Transverse colon (tissue), 4 donors: ENCODE data around the gene MGAT5B. TPM values are rescaled to one million over a fixed set of nuclear protein-coding genes. Genes with fewer than 3 reads are reported as not detected.

ENCODE experiments used
- DNase-seq: peaks from one replicate; pipeline ENCODE4 v3.0.0-alpha.2; 2019
- H3K27ac ChIP-seq, 4 donors: fragments of 200-600 bp; sonication (generic); 2 replicates each; pipeline ENCODE4 v1.5.1; 2016 to 2018; ENCODE audit warnings: inconsistent platforms in 4 of 4
- H3K27me3 ChIP-seq: fragments of 200-600 bp; sonication (generic); 2 replicates; pipeline ENCODE4 v1.5.1; 2017; ENCODE audit warnings: inconsistent platforms
- H3K36me3 ChIP-seq, 4 donors: fragments of 200-600 bp; sonication (generic); 2 replicates each; pipeline ENCODE4 v1.5.1; 2017 to 2019; ENCODE audit warnings: inconsistent platforms in 4 of 4
- H3K4me1 ChIP-seq, 4 donors: fragments of 200-600 bp; sonication (generic); 2 replicates each; pipeline ENCODE4 v1.5.1; 2017 to 2020; ENCODE audit warnings: inconsistent platforms in 4 of 4
- H3K4me3 ChIP-seq, 4 donors: fragments of 200-600 bp; sonication (generic); 1 replicate in 1 of 4; 2 replicates in 3 of 4; pipeline versions ENCODE4 v1.5.1 to v1.6.1; 2017 to 2019; ENCODE audit warnings: inconsistent platforms in 4 of 4
- H3K9me3 ChIP-seq, 2 donors: fragments of 200-600 bp; sonication (generic); 2 replicates each; pipeline ENCODE4 v1.5.1; 2017 to 2019; ENCODE audit warnings: inconsistent platforms in 2 of 2
- EP300 ChIP-seq: sonication (generic); formaldehyde crosslinking; IDR thresholded peaks from one replicate; pipeline ENCODE4 v1.6.1; 2017; ENCODE audit warnings: antibody characterized with exemption, low read depth
- POLR2A ChIP-seq: fragments of 450-650 bp; IDR thresholded peaks from one replicate; pipeline ENCODE4 v1.6.1; 2016; ENCODE audit warnings: antibody characterized with exemption, mild to moderate bottlenecking, moderate library complexity
- POLR2AphosphoS5 ChIP-seq, 3 donors: sonication (generic); formaldehyde crosslinking; IDR thresholded peaks; one replicate each; pipeline ENCODE4 v1.6.1; 2016; ENCODE audit warnings: antibody characterized with exemption in 3 of 3
- WGBS, 2 donors: methylation state at CpG; one replicate each; pipeline ENCODE4 v1.1.5; 2018; ENCODE audit warnings: low coverage in 1 of 2; 5-methylcytosine and 5-hydroxymethylcytosine counted together
- in situ Hi-C, 4 donors: fragments of 200-750 bp; cut with MboI; loops; one replicate each; pipeline versions ENCODE4 v1.15.0 to v1.15.1; 2017; ENCODE audit warnings: low sequenced_read_pairs in 3 of 4, low pct_ligation_motif_present in 1 of 4, low pct_unique_long_range_greater_than_20kb in 1 of 4
- intact Hi-C: fragments of 100-400 bp; cut with DNase I; formaldehyde crosslinking; loops from one replicate; pipeline ENCODE4 v1.15.1; 2023; ENCODE audit warnings: low total_unique reads
- total RNA-seq, 4 donors: library from RNA; depleted of rRNA; stranded (reverse); fragments of >200 nt; gene quantifications; one replicate each; pipeline ENCODE4 v1.1.0, GENCODE V29; 2016
- TF ChIP-seq, protein P1 (sequence below), 5 experiments: fragments of 200-600 bp in 3 of 5; fragments of 450-650 bp in 2 of 5; sonication (generic) in 3 of 5; IDR thresholded peaks; 1 replicate in 2 of 5; 2 replicates in 3 of 5; pipeline ENCODE4 v1.5.1; 2016 to 2017; ENCODE audit warnings: antibody characterized with exemption in 5 of 5, inconsistent platforms in 3 of 5, mild to moderate bottlenecking in 2 of 5, moderate library complexity in 1 of 5

The MGAT5B gene
- total RNA-seq, 4 donors from 2014 or later, result not detected

DNA sequence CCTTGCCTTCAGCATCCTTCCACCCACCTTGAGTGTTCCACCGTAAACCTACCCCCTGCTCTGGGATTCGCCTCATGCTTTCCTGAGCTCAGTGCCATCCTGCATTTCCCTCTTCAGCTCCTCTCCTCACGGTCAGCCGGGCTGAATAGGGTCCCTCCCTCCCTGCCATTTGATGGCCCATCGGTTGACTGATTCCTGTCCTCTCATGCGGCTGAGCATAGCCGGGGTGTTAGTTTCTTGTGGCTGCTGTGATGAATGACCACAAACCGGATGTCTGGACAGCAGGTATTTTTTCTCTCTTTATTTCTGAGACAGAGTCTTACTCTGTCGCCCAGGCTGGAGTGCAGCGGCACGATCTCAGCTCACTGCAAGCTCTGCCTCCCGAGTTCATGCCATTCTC, 44.1 kb upstream of the MGAT5B start:
- WGBS, 2 donors, result 73 to 100% methylated on average over 1 to 12 of the region's 12 CpGs
- Histone ChIP-seq H3K36me3 (no peaks in the 10 kb centered on the region), H3K4me3 (no peak overlapping the region), H3K9me3 (no peaks in the 10 kb centered on the region), H3K27me3 (peaks cover 13% of the 10 kb centered on the region), H3K4me1 (no peaks in the 10 kb centered on the region), H3K27ac (no peak overlapping the region)
- TF ChIP-seq POLR2AphosphoS5 (IDR thresholded peaks at IDR 0.05) (no peak), EP300 (no peak)
- intact Hi-C loops, result no loop called here
- in situ Hi-C loops, result no loop called here
- no peak for DNase-seq

DNA sequence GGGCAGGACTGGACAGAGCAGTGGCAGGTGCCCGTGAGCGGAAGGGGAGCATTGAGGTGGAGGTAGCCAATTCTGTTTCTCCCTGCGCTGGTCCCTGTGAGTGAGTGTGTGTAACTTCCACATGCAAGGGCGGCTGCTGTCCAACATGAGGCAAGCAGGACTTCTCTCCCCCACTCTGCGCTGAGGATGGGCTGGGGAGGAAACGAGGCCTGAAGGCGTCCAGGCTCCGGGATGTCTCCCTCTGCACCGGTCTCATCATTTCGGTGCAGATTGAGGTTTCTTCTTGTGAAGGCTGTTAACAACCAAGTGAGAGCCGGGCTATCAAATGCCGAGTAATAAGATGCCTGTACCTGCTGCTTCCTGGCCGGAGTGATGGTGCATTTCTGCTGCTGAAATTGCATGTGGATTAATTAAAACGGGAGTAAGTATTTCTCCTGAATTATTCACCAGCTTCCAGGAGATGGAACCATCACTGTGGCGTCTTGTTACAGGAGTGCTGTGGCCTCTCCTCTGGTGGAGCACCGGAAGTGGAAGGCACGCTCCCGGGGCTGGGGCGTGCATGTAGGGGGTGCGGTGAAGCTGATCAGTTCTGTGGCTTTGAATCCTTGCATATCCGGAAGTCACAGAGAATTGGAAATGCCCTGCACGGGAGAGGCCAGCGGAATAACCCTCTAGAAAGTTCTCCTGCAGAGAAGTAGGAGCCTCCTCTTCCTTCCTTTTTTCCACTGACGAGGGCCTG, 41.7 kb upstream of the MGAT5B start:
- Histone ChIP-seq H3K4me3 (no peak overlapping the region), H3K27ac (no peak overlapping the region), H3K4me1 (no peaks in the 10 kb centered on the region), H3K36me3 (no peaks in the 10 kb centered on the region), H3K9me3 (no peaks in the 10 kb centered on the region), H3K27me3 (no peaks in the 10 kb centered on the region)
- in situ Hi-C loops (no loop called here), intact Hi-C loops (no loop called here)
- TF ChIP-seq EP300, result no peak
- TF ChIP-seq POLR2A, result no peak
- TF ChIP-seq POLR2AphosphoS5 (IDR thresholded peaks at IDR 0.05), result no peak
- TF ChIP-seq, protein P1, sequence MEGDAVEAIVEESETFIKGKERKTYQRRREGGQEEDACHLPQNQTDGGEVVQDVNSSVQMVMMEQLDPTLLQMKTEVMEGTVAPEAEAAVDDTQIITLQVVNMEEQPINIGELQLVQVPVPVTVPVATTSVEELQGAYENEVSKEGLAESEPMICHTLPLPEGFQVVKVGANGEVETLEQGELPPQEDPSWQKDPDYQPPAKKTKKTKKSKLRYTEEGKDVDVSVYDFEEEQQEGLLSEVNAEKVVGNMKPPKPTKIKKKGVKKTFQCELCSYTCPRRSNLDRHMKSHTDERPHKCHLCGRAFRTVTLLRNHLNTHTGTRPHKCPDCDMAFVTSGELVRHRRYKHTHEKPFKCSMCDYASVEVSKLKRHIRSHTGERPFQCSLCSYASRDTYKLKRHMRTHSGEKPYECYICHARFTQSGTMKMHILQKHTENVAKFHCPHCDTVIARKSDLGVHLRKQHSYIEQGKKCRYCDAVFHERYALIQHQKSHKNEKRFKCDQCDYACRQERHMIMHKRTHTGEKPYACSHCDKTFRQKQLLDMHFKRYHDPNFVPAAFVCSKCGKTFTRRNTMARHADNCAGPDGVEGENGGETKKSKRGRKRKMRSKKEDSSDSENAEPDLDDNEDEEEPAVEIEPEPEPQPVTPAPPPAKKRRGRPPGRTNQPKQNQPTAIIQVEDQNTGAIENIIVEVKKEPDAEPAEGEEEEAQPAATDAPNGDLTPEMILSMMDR (IDR thresholded peaks at IDR 0.05), result no peak
- DNase-seq, result no peak
- 40 to 66% methylated on average over 1 to 23 of the region's 24 CpGs for WGBS, 2 donors

DNA sequence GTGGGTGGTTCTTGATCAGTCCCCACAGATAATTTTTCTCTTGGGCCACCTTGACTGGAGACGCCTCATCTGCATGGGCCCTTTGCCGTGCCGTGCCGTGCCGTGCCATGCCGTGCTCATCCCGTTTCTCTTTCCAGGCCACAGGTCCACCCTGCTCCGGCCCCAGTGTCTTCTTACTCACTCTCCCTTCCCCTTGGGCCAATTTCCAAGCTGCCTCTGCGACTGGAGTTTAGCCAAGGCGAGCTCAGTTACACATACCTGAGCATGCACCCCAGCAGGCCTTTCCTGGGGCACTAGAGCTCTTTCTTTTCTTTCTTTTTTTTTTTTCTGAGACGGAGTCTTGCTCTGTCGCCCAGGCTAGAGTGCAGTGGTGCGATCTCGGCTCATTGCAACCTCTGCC, 40.5 kb upstream of the MGAT5B start:
- H3K9me3 ChIP-seq, result no peaks in the 10 kb centered on the region
- H3K27ac ChIP-seq, result no peak overlapping the region
- H3K4me3 ChIP-seq, result no peak overlapping the region
- intact Hi-C loops, result no loop called here
- H3K27me3 ChIP-seq, result no peaks in the 10 kb centered on the region
- DNase-seq, result no peak
- no peaks in the 10 kb centered on the region for H3K36me3 ChIP-seq
- TF ChIP-seq POLR2A, result no peak
- TF ChIP-seq, protein P1 (IDR thresholded peaks at IDR 0.05), result no peak
- H3K4me1 ChIP-seq, result no peaks in the 10 kb centered on the region
- in situ Hi-C loops, result no loop called here
- WGBS, 2 donors, result 79 to 87% methylated on average over 9 to 14 of the region's 14 CpGs

DNA sequence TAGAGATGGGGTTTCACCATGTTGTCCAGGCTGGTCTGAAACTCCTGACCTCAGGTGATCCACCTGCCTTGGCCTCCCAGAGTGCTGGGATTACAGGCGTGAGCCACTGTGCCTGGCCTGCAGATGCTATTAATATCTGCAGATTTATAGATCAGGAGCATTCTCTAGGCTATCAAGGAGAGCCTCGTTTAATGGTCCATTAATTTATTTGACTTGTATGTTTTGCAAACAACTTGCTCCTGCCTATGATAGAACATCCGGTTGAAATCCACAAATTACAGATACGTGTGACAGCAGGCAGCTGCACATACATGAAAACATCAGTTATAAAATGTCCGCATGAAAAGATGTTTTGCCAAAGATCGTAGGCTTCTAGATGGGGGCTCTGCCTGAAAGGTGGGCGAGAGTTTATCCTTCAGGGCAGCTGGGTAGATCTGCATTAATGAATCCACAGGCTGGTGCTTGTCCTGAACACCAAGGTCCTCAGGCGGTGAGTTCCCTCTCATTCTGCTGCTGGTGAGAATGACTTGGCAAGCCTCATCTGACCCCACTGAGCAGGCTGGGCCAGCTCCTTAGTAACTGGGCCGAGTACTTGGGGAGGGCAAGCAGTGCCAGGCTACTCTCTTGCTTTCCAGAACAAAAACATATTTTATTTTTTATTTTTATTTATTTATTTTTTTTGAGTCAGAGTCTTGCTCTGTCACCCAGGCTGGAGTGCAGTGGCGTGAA, 37.1 kb upstream of the MGAT5B start:
- in situ Hi-C loops, result no loop called here
- Histone ChIP-seq H3K4me1 (no peaks in the 10 kb centered on the region), H3K27ac (no peak overlapping the region), H3K36me3 (no peaks in the 10 kb centered on the region), H3K27me3 (no peaks in the 10 kb centered on the region), H3K4me3 (no peak overlapping the region), H3K9me3 (no peaks in the 10 kb centered on the region)
- no peak for TF ChIP-seq EP300
- no peak for TF ChIP-seq POLR2AphosphoS5 (IDR thresholded peaks at IDR 0.05)
- TF ChIP-seq POLR2A, result no peak
- TF ChIP-seq, protein P1 (IDR thresholded peaks at IDR 0.05), result no peak
- WGBS, 2 donors, result 74 to 76% methylated on average over 7 to 10 of the region's 10 CpGs
- DNase-seq, result no peak
- intact Hi-C loops, result no loop called here
